K562 (cell line): ENCODE data around the gene NUP98.

Experiments
- CHD2 ChIP-seq: IDR thresholded peaks from 2 replicates; pipeline ENCODE4 v1.6.1; 2011; ENCODE audit warnings: low read depth, low read length
- MAFF ChIP-seq: IDR thresholded peaks from 2 replicates; pipeline ENCODE4 v1.6.1; 2012; ENCODE audit warnings: low read length, improper control_type of control experiment
- NR3C1 ChIP-seq: sonication (generic); formaldehyde crosslinking; IDR thresholded peaks from 2 replicates; pipeline ENCODE4 v1.8.1; 2022; ENCODE audit warnings: missing genetic modification reagents
- PML ChIP-seq: IDR thresholded peaks from 2 replicates; pipeline ENCODE4 v1.6.1; 2012; ENCODE audit warnings: low read length, inconsistent platforms
- SMARCC2 ChIP-seq: fragments of 450-650 bp; IDR thresholded peaks from 2 replicates; pipeline ENCODE4 v1.6.1; 2017; ENCODE audit warnings: antibody characterized with exemption, moderate library complexity, mild to moderate bottlenecking, low read depth
- TARDBP ChIP-seq: fragments of 450-650 bp; IDR thresholded peaks from 2 replicates; pipeline ENCODE4 v1.6.1; 2016
- ZBTB7A ChIP-seq: IDR thresholded peaks from 2 replicates; pipeline ENCODE4 v1.6.1; 2011; ENCODE audit warnings: low read depth, mild to moderate bottlenecking, low read length, moderate library complexity, borderline replicate concordance; ENCODE audit not compliant: control insufficient read depth
- TF ChIP-seq, protein P1 (sequence below): fragments of 450-650 bp; IDR thresholded peaks from 2 replicates; pipeline ENCODE4 v1.6.1; 2018; ENCODE audit not compliant: partially characterized antibody

DNA sequence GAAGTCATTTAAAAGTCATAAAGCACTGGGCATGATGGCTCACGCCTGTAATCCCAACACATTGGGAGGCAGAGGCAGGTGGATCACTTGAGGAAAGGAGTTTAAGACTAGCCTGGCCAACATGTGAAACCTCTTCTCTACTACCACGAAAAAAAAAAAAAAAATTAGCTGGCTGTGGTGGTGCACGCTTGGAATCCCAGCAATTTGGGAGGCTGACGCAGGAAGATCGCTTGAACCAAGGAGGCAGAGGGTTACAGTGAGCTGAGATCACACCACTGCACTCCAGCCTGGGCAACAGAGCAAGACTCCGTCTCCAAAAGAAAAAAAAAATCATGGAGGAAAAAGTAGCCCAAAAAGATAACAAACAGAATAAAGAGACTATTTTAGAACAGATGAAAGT is 42.2 kb downstream of the NUP98 start:
- no peak for TF ChIP-seq PML
- no peak for TF ChIP-seq SMARCC2
- no peak for TF ChIP-seq NR3C1 (CRISPR knock-in tag)
- no peak for TF ChIP-seq MAFF
- no peak for TF ChIP-seq CHD2
- no peak for TF ChIP-seq ZBTB7A
- TF ChIP-seq, protein P1, sequence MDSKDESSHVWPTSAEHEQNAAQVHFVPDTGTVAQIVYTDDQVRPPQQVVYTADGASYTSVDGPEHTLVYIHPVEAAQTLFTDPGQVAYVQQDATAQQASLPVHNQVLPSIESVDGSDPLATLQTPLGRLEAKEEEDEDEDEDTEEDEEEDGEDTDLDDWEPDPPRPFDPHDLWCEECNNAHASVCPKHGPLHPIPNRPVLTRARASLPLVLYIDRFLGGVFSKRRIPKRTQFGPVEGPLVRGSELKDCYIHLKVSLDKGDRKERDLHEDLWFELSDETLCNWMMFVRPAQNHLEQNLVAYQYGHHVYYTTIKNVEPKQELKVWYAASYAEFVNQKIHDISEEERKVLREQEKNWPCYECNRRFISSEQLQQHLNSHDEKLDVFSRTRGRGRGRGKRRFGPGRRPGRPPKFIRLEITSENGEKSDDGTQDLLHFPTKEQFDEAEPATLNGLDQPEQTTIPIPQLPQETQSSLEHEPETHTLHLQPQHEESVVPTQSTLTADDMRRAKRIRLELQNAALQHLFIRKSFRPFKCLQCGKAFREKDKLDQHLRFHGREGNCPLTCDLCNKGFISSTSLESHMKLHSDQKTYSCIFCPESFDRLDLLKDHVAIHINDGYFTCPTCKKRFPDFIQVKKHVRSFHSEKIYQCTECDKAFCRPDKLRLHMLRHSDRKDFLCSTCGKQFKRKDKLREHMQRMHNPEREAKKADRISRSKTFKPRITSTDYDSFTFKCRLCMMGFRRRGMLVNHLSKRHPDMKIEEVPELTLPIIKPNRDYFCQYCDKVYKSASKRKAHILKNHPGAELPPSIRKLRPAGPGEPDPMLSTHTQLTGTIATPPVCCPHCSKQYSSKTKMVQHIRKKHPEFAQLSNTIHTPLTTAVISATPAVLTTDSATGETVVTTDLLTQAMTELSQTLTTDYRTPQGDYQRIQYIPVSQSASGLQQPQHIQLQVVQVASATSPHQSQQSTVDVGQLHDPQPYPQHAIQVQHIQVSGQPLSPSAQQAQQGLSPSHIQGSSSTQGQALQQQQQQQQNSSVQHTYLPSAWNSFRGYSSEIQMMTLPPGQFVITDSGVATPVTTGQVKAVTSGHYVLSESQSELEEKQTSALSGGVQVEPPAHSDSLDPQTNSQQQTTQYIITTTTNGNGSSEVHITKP, result no peak
- TF ChIP-seq TARDBP, result no peak
